HG03039 (cell line): ENCODE results near the gene USP40.
"Not testable (repeated sequence)": the region's sequence is repeated elsewhere in the genome, so short reads cannot be mapped to it uniquely, and the experiment has no call there.

Experiments
- ATAC-seq: cut with Tn5 transposase; IDR thresholded peaks from one replicate; pipeline ENCODE4 v1.9.1; 2021; ENCODE audit warnings: mild to moderate bottlenecking, moderate library complexity; ENCODE audit not compliant: unreplicated experiment

USP40 gene, protein sequence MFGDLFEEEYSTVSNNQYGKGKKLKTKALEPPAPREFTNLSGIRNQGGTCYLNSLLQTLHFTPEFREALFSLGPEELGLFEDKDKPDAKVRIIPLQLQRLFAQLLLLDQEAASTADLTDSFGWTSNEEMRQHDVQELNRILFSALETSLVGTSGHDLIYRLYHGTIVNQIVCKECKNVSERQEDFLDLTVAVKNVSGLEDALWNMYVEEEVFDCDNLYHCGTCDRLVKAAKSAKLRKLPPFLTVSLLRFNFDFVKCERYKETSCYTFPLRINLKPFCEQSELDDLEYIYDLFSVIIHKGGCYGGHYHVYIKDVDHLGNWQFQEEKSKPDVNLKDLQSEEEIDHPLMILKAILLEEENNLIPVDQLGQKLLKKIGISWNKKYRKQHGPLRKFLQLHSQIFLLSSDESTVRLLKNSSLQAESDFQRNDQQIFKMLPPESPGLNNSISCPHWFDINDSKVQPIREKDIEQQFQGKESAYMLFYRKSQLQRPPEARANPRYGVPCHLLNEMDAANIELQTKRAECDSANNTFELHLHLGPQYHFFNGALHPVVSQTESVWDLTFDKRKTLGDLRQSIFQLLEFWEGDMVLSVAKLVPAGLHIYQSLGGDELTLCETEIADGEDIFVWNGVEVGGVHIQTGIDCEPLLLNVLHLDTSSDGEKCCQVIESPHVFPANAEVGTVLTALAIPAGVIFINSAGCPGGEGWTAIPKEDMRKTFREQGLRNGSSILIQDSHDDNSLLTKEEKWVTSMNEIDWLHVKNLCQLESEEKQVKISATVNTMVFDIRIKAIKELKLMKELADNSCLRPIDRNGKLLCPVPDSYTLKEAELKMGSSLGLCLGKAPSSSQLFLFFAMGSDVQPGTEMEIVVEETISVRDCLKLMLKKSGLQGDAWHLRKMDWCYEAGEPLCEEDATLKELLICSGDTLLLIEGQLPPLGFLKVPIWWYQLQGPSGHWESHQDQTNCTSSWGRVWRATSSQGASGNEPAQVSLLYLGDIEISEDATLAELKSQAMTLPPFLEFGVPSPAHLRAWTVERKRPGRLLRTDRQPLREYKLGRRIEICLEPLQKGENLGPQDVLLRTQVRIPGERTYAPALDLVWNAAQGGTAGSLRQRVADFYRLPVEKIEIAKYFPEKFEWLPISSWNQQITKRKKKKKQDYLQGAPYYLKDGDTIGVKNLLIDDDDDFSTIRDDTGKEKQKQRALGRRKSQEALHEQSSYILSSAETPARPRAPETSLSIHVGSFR

GRCh38 chr2:233566141-233566956 is at the start of gene USP40:
Gene USP40 (minus strand): TSS chr2:233566782. CDS start chr2:233565554, 1,228 bp downstream.
- ATAC-seq: peak; percentile 77

GRCh38 chr2:233611284-233611683 is 44.7 kb upstream of the USP40 start:
- ATAC-seq: no peak

GRCh38 chr2:233605680-233606079 is 39.1 kb upstream of the USP40 start:
- ATAC-seq: no peak

- ATAC-seq: no peak
Observed at GRCh38 chr2:233604826-233605225, 38.2 kb upstream of the USP40 start.

DNA sequence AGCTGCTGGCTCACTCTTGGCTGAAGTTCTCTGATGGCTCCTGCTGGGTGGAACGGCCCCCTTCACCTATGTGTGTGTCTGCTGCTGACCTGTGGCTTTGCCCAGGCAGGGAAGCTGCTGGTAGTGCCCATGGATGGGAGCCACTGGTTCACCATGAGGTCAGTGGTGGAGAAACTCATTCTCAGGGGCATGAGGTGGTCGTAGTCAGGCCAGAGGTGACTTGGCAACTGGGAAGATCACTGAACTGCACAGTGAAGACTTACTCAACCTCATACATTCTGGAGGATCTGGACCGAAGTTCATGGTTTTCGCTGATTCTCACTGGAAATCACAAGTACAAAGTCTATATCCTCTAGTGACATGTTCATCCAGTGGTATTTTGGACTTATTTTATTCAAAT is 36.9 kb upstream of the USP40 start:
- no peak for ATAC-seq

DNA sequence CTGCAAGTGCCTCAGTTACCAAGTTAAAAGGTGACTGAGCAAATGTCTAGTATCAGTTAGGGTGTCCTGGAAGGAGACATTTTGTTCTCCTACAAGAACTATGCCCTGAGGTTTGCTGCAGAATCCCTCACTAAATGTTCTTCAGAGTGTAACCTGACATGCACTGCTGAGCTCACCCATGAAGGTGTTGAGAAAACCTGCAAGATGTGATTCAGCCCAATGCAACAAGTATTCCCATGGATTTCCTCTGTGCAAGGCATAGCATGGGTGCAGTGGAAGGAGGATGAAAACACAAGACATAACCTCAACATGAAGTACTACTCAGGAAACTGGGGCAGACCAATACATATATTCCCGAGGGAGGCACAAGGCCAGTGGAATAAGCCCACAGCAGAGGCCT is 35.5 kb upstream of the USP40 start:
- no peak for ATAC-seq

DNA sequence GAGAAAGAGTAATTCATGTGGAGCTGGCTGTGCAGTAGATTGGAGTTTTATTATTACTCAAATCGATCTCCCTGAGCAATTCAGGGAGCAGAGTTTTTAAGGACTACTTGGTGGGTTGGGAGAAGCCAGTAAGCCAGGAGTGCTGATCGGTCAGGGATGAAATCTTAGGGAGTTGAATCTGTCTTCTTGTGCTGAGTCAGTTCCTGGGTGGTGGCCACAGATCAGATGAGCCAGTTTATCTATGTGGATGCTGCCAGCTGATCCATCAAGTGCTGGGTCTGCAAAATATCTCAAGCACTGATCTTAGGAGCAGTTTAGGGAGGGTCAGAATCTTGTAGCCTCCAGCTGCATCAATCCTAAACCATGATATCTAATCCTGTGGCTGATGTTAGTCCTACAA is 33.8 kb upstream of the USP40 start:
- ATAC-seq: no peak

- no peak for ATAC-seq
Observed at GRCh38 chr2:233598952-233599351, 32.4 kb upstream of the USP40 start.

- ATAC-seq: no peak
Observed at GRCh38 chr2:233597522-233597921, 30.9 kb upstream of the USP40 start.

GRCh38 chr2:233593201-233593600 is 26.6 kb upstream of the USP40 start:
- ATAC-seq: no peak

DNA sequence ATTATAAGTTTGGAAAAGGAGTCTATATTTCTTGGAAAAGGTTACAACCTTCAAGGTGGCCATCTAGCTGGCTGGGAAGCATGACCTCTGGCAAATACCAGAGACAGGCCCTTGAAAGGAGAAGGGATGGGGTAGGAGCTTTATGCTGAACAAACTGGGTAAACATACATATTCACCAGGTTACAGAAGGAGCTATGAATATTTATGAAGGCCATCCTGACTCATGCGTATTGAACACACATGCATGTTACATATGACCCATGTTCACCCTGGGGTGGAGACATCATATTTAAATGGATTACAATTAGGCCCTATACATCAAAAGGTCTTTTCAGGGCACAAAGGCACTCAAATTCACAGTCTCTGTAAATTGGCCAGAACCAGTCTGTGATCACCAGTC is 26.1 kb upstream of the USP40 start:
- ATAC-seq: not testable (repeated sequence)

- ATAC-seq: no peak
Observed at GRCh38 chr2:233588400-233588799, 21.8 kb upstream of the USP40 start.

DNA sequence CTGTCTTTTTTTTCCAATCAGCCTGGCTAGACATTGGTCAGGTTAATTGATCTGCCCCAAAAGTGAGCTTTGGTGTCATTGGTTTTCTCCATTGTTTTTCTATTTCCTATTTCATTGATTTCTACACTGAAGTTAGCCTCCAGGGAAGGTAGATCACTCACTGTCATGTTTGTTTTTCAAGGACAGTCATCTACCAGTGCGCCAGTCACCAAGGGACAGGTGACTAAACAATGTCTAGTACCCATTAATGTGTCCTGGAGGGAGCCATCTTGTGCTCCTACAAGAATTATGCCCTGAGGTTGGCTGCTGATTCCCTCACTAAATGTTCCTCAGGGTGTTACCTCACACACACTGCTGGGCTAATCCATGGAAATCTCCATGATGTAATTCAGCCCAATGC is 17.6 kb upstream of the USP40 start:
- no peak for ATAC-seq

DNA sequence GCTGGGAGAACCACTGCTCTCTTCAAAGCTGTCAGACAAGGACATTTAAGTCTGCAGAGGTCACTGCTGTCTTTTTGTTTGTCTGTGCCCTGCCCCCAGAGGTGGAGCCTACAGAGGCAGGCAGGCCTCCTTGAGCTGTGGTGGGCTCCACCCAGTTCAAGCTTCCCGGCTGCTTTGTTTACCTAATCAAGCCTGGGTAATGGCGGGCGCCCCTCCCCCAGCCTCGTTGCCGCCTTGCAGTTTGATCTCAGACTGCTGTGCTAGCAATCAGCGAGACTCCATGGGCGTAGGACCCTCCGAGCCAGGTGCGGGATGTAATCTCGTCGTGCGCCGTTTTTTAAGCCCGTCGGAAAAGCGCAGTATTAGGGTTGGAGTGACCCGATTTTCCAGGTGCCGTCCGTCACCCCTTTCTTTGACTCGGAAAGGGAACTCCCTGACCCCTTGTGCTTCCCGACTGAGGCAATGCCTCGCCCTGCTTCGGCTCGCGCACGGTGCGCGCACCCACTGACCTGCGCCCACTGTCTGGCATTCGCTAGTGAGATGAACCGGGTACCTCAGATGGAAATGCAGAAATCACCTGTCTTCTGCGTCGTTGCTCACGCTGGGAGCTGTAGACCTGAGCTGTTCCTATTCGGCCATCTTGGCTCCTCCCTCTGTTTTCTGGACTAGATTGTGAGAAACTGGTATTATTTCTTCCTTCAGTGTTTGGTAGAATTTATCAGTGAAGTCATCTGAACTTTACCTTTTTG is 16.8 kb upstream of the USP40 start:
- ATAC-seq: not testable (repeated sequence)

- ATAC-seq: not testable (repeated sequence)
Observed at GRCh38 chr2:233577341-233577740, 10.8 kb upstream of the USP40 start.

DNA sequence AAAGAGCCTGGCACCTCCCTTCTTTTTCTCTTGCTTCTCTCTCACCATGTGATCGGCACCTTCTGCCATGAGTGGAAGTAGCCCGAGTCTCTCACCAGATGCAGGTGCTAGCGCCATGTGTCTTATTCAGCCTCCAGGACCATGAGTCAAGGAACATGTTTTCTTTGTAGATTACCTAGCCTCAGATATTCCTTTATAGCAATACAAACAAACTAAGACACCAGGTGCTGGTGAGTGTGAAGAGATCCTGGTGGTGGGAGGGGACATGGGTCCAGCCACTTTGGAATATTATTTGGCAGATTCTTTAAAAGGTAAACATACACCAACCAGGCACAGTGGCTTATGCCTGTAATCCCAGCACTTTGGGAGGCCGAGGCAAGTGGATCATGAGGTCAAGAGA is 5.9 kb upstream of the USP40 start:
- no peak for ATAC-seq

- ATAC-seq: no peak
Observed at GRCh38 chr2:233571462-233571861, 4.9 kb upstream of the USP40 start.

GRCh38 chr2:233571001-233571400 is 4.4 kb upstream of the USP40 start:
- ATAC-seq: no peak

DNA sequence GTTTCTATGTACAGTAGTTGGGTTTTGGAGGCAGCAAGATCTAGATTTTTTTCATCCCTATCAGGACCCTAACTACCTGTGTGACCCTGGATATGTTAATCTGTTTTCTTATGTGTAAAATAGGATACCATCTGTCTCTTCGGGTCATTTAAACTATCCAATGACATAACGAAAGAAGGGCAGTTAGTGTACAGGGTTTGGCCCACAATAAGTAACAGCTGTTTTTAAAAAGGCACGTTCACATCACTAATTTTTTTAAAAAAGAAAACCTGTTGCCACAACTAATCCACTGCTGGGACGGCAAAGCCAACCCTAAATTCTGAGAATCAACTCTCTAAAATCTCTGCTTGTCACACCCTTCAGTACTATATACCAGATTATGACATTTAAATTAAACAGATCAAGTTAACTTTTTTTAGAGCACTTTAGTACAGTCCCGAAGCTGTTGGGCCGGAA is 869 bp downstream of the USP40 start:
- ATAC-seq: no peak
